GM23338 (cell line): ENCODE data around the gene P3R3URF.

Experiments
- CTCF ChIP-seq, 2 experiments: fragments of 200-600 bp in 1 of 2; sonication (generic) in 1 of 2; conservative IDR thresholded peaks; 2 replicates each; pipeline versions ENCODE4 v1.5.1 to v1.6.1; 2016 to 2017; ENCODE audit warnings: antibody characterized with exemption in 2 of 2, low read depth in 2 of 2, mild to moderate bottlenecking in 2 of 2, moderate library complexity in 1 of 2
- POLR2AphosphoS5 ChIP-seq: IDR thresholded peaks from 2 replicates; pipeline ENCODE4 v1.6.1; 2016; ENCODE audit warnings: antibody characterized with exemption, low read depth
- ZNF462 ChIP-seq: fragments of 250-450 bp; sonication (Bioruptor Pico); IDR thresholded peaks from 2 replicates; pipeline ENCODE4 v1.5.0; 2020; ENCODE audit warnings: mild to moderate bottlenecking, moderate library complexity

GRCh38 chr1:46196609-46197008, 20.3 kb upstream of the P3R3URF start:
- TF ChIP-seq CTCF (conservative IDR thresholded peaks at IDR 0.05; ENCODE audit: low read depth in 2 of 2) = no peak
- no peak for TF ChIP-seq POLR2AphosphoS5
- TF ChIP-seq ZNF462 (CRISPR knock-in tag) = no peak
